SK-N-SH (cell line): ENCODE measurements around the gene HABP4. TPM values are rescaled to one million over a fixed set of nuclear protein-coding genes. Genes with fewer than 3 reads are reported as not detected.

Source experiments
- CTCF ChIA-PET: fragments of 300-600, 350-600 bp; formaldehyde crosslinking; extraction: SDS; loops from one replicate; lab custom pipeline; 2021; lab: Yijun Ruan, JAX
- POLR2A ChIA-PET: fragments of 350-600 bp; sonication (Branson Sonifier 250); formaldehyde crosslinking; extraction: SDS; loops from one replicate; lab custom pipeline; 2020; ENCODE audit warnings: antibody characterized with exemption, inconsistent platforms; lab: Yijun Ruan, JAX
- DNase-seq: peaks from one replicate; pipeline ENCODE4 v3.0.0; 2012
- H2AFZ ChIP-seq: fragments of 200-600 bp; sonication (generic); 2 replicates; pipeline ENCODE4 v1.8.1; 2016; ENCODE audit warnings: antibody characterized with exemption, mild to moderate bottlenecking, low read depth
- H3F3A ChIP-seq: fragments of 200-600 bp; sonication (generic); replicated peaks from 2 replicates; pipeline ENCODE3; 2016; ENCODE audit warnings: antibody characterized with exemption, mild to moderate bottlenecking; ENCODE audit not compliant: insufficient read depth
- H3K27ac ChIP-seq, 2 experiments: fragments of 200-500 bp in 1 of 2; fragments of 200-600 bp in 1 of 2; sonication (Bioruptor generic) in 1 of 2; sonication (generic), shearing (Covaris generic) in 1 of 2; 2 replicates each; pipeline versions ENCODE4 v1.5.1 to v1.6.1; 2014 to 2016; ENCODE audit warnings: low read depth in 2 of 2, inconsistent platforms in 1 of 2, low read length in 1 of 2, mild to moderate bottlenecking in 1 of 2, mixed read lengths in 1 of 2
- H3K27me3 ChIP-seq: fragments of 200-600 bp; sonication (generic), shearing (Covaris generic); 2 replicates; pipeline ENCODE4 v1.6.1; 2016; ENCODE audit warnings: mixed run types; ENCODE audit not compliant: insufficient read depth
- H3K36me3 ChIP-seq, 2 experiments: fragments of 200-500 bp in 1 of 2; fragments of 200-600 bp in 1 of 2; sonication (Bioruptor generic) in 1 of 2; sonication (generic) in 1 of 2; replicated peaks in 1 of 2; 2 replicates each; pipeline versions ENCODE3 to v1.5.1; 2014 to 2016; ENCODE audit warnings: low read length in 1 of 2, mild to moderate bottlenecking in 1 of 2; ENCODE audit not compliant: insufficient read depth in 2 of 2, control insufficient read depth in 1 of 2
- H3K4me1 ChIP-seq, 2 experiments: fragments of 200-500 bp in 1 of 2; fragments of 200-600 bp in 1 of 2; sonication (Bioruptor generic) in 1 of 2; sonication (generic), shearing (Covaris generic) in 1 of 2; 2 replicates each; pipeline versions ENCODE4 v1.5.1 to v1.6.1; 2014 to 2016; ENCODE audit warnings: low read depth in 1 of 2, low read length in 1 of 2, mixed run types in 1 of 2; ENCODE audit not compliant: insufficient read depth in 2 of 2, control insufficient read depth in 1 of 2
- H3K4me2 ChIP-seq: fragments of 200-600 bp; sonication (generic), shearing (Covaris generic); 2 replicates; pipeline ENCODE4 v1.6.1; 2017; ENCODE audit warnings: mixed run types
- H3K4me3 ChIP-seq, 2 experiments: fragments of 200-500 bp in 1 of 2; fragments of 200-600 bp in 1 of 2; sonication (Bioruptor generic) in 1 of 2; sonication (generic), shearing (Covaris generic) in 1 of 2; 2 replicates each; pipeline versions ENCODE4 v1.5.1 to v1.8.1; 2014 to 2016; ENCODE audit warnings: low read depth in 2 of 2, inconsistent platforms in 1 of 2, low read length in 1 of 2, mild to moderate bottlenecking in 1 of 2, mixed read lengths in 1 of 2, moderate library complexity in 1 of 2
- H3K79me2 ChIP-seq: fragments of 200-600 bp; sonication (generic); 2 replicates; pipeline ENCODE4 v1.8.1; 2017; ENCODE audit warnings: mild to moderate bottlenecking; ENCODE audit not compliant: insufficient read depth
- H3K9ac ChIP-seq: fragments of 200-600 bp; sonication (generic); 2 replicates; pipeline ENCODE4 v1.6.1; 2017; ENCODE audit warnings: mixed run types
- H3K9me2 ChIP-seq: fragments of 200-600 bp; sonication (generic); 2 replicates; pipeline ENCODE4 v1.6.1; 2017; ENCODE audit warnings: mixed run types
- H3K9me3 ChIP-seq: fragments of 200-600 bp; sonication (generic); 2 replicates; pipeline ENCODE4 v1.6.1; 2017; ENCODE audit warnings: mixed run types, mild to moderate bottlenecking, moderate library complexity
- H4K20me1 ChIP-seq: fragments of 200-600 bp; sonication (generic); 2 replicates; pipeline ENCODE4 v1.6.1; 2017; ENCODE audit warnings: mild to moderate bottlenecking, mixed run types; ENCODE audit not compliant: insufficient read depth
- CHD2 ChIP-seq: fragments of 150-350 bp; IDR thresholded peaks from 2 replicates; pipeline ENCODE4 v1.6.1; 2018; ENCODE audit warnings: low read length; ENCODE audit not compliant: partially characterized antibody
- ELF1 ChIP-seq: IDR thresholded peaks from 2 replicates; pipeline ENCODE4 v1.4.0; 2012
- EP300 ChIP-seq, 2 experiments: IDR thresholded peaks; 2 replicates each; pipeline versions ENCODE4 v1.4.0 to v1.6.1; 2012; ENCODE audit warnings: borderline replicate concordance in 1 of 2, low read depth in 1 of 2, low read length in 1 of 2
- EZH2phosphoT487 ChIP-seq: fragments of 200-600 bp; sonication (generic); IDR thresholded peaks from 2 replicates; pipeline ENCODE4 v1.6.1; 2017; ENCODE audit warnings: low read depth, mixed run types, mild to moderate bottlenecking, antibody characterized with exemption, moderate library complexity, borderline replicate concordance
- FOXJ3 ChIP-seq: sonication (generic); formaldehyde crosslinking; IDR thresholded peaks from 2 replicates; pipeline ENCODE4 v1.5.1; 2020; ENCODE audit warnings: mild to moderate bottlenecking, missing genetic modification reagents
- FOXM1 ChIP-seq: IDR thresholded peaks from 2 replicates; pipeline ENCODE4 v1.4.0; 2012; ENCODE audit warnings: low read depth, mild to moderate bottlenecking
- GABPA ChIP-seq: IDR thresholded peaks from 2 replicates; pipeline ENCODE4 v1.4.0; 2012; ENCODE audit warnings: low read depth, mild to moderate bottlenecking
- JUND ChIP-seq: IDR thresholded peaks from 2 replicates; pipeline ENCODE4 v1.4.0; 2012
- MAX ChIP-seq: IDR thresholded peaks from 2 replicates; pipeline ENCODE4 v1.4.0; 2012; ENCODE audit warnings: low read depth
- MEF2A ChIP-seq: IDR thresholded peaks from 2 replicates; pipeline ENCODE4 v1.4.0; 2012; ENCODE audit warnings: low read depth, borderline replicate concordance
- MXI1 ChIP-seq: IDR thresholded peaks from 2 replicates; pipeline ENCODE4 v1.6.1; 2012; ENCODE audit warnings: mild to moderate bottlenecking, low read depth, low read length, improper control_type of control experiment
- NFIC ChIP-seq: IDR thresholded peaks from 2 replicates; pipeline ENCODE4 v1.4.0; 2012; ENCODE audit warnings: borderline replicate concordance
- NRF1 ChIP-seq: IDR thresholded peaks from 2 replicates; pipeline ENCODE4 v1.6.1; 2012; ENCODE audit warnings: low read depth, mild to moderate bottlenecking, low read length
- PBX3 ChIP-seq: IDR thresholded peaks from 2 replicates; pipeline ENCODE4; 2012
- RAD21 ChIP-seq: IDR thresholded peaks from 2 replicates; pipeline ENCODE4 v1.6.1; 2012; ENCODE audit warnings: mild to moderate bottlenecking, low read length
- RCOR1 ChIP-seq: fragments of 150-350 bp; IDR thresholded peaks from 2 replicates; pipeline ENCODE4 v1.6.1; 2017; ENCODE audit warnings: antibody characterized with exemption, low read length
- REST ChIP-seq: IDR thresholded peaks from 2 replicates; pipeline ENCODE4 v1.6.1; 2012; ENCODE audit warnings: mild to moderate bottlenecking, low read depth, low read length, moderate library complexity
- RFX5 ChIP-seq: IDR thresholded peaks from 2 replicates; pipeline ENCODE4 v1.6.1; 2012; ENCODE audit warnings: mild to moderate bottlenecking, improper control_type of control experiment, low read length
- SIN3A ChIP-seq: IDR thresholded peaks from 2 replicates; pipeline ENCODE4 v1.6.1; 2012; ENCODE audit warnings: low read depth, mild to moderate bottlenecking, low read length, moderate library complexity, borderline replicate concordance
- SMC3 ChIP-seq: IDR thresholded peaks from 2 replicates; pipeline ENCODE4 v1.6.1; 2012; ENCODE audit warnings: low read depth, low read length, improper control_type of control experiment
- TAF1 ChIP-seq: IDR thresholded peaks from 2 replicates; pipeline ENCODE4 v1.6.1; 2012; ENCODE audit warnings: low read depth, mild to moderate bottlenecking, low read length, moderate library complexity, borderline replicate concordance
- USF1 ChIP-seq: IDR thresholded peaks from 2 replicates; pipeline ENCODE4 v1.4.0; 2012; ENCODE audit warnings: low read depth, borderline replicate concordance
- YY1 ChIP-seq: IDR thresholded peaks from 2 replicates; pipeline ENCODE4 v1.4.0; 2012; ENCODE audit warnings: low read depth, mild to moderate bottlenecking
- ZBTB33 ChIP-seq: IDR thresholded peaks from 2 replicates; pipeline ENCODE4 v1.4.0; 2012; ENCODE audit warnings: low read depth, borderline replicate concordance
- WGBS: methylation state at CpG from one replicate; pipeline ENCODE4 v1.1.6; 2017; ENCODE audit warnings: low lambda C conversion rate; 5-methylcytosine and 5-hydroxymethylcytosine counted together
- polyA plus RNA-seq, 3 experiments: library from polyadenylated mRNA; depleted of rRNA; stranded (reverse); fragments of >200 nt; gene quantifications; 2 replicates each; pipeline ENCODE4 v1.2.3, GENCODE V29; 2012

Gene HABP4
- polyA plus RNA-seq, 1 of the 3 experiments (the other 2 are of a cell fraction), result 19.0 TPM

- DNase-seq, result peak; percentile 95
- H3K27me3 ChIP-seq, result no peaks in the 10 kb centered on the region
- H4K20me1 ChIP-seq, result no peaks in the 10 kb centered on the region
- H3K4me3 ChIP-seq, result peak within 1 kb of the TSS; percentile 90 to 94
- peak within 1 kb of the TSS; percentile 100 for H3K4me2 ChIP-seq
- H2AFZ ChIP-seq, result peak within 1 kb of the TSS; percentile 75
- CTCF ChIA-PET, result no interaction called here
- H3K9me2 ChIP-seq, result no peaks in the 10 kb centered on the region
- POLR2A ChIA-PET, result interaction anchor here (1.3 kb wide), 1 partner anchor 32 kb away, joined by 4 read pairs; no protein-coding TSS in a partner anchor
- peaks cover 18% of the 10 kb centered on the region for H3F3A ChIP-seq
- H3K9ac ChIP-seq, result peak within 1 kb of the TSS; percentile 86
- peaks cover 40% of the 10 kb centered on the region for H3K79me2 ChIP-seq
- H3K4me1 ChIP-seq, result peaks cover 17 to 18% of the 10 kb centered on the region in 2 experiments
- H3K36me3 ChIP-seq, result no peaks in the 10 kb centered on the region
- 3% methylated on average over 48 of the region's 100 CpGs for WGBS
- H3K9me3 ChIP-seq, result no peaks in the 10 kb centered on the region
- peak within 1 kb of the TSS; percentile 90 to 94 for H3K27ac ChIP-seq
- no peak; the same call in 1 of the 2 replicates for TF ChIP-seq FOXM1
- no peak; the same call in 1 of the 2 replicates for TF ChIP-seq YY1
- TF ChIP-seq PBX3, result peak; percentile 99
- TF ChIP-seq GABPA, result peak; percentile 12; the same call in 1 of the 2 replicates
- TF ChIP-seq NFIC, result no peak
- no peak for TF ChIP-seq JUND
- TF ChIP-seq CHD2, result peak; percentile 85
- TF ChIP-seq EP300 (IDR thresholded peaks at IDR 0.05; ENCODE audit: borderline replicate concordance in 1 of 2, low read depth in 1 of 2, low read length in 1 of 2), result no peak
- peak; percentile 67; the same call in 1 of the 2 replicates for TF ChIP-seq RFX5
- peak; percentile 59; the same call in 1 of the 2 replicates for TF ChIP-seq TAF1
- TF ChIP-seq NRF1, result peak; percentile 39; the same call in 1 of the 2 replicates
- TF ChIP-seq USF1, result no peak
- TF ChIP-seq SMC3, result no peak
- TF ChIP-seq ZBTB33, result no peak
- peak; percentile 85 for TF ChIP-seq MAX
- no peak for TF ChIP-seq EZH2phosphoT487
- no peak for TF ChIP-seq FOXJ3
- 0 out of 2 replicates have a peak, but pooled peaks have one; percentile 3 for TF ChIP-seq MEF2A
- TF ChIP-seq SIN3A, result peak; percentile 94
- no peak for TF ChIP-seq REST
- TF ChIP-seq RCOR1, result no peak
- TF ChIP-seq RAD21, result no peak
- no peak for TF ChIP-seq ELF1
- peak; percentile 89 for TF ChIP-seq MXI1
These were observed 31.7 kb upstream of the HABP4 start, which contains the start of gene ZNF367 for GRCh38 chr9:96418083-96418919. Gene ZNF367 (minus strand): TSS chr9:96418370. CDS start chr9:96418032, 338 bp downstream.
